T-helper 1 cell (primary cell): Measurements from ENCODE around the gene DCDC2C.

ENCODE experiments used
- DNase-seq, 5 donors: peaks; one replicate each; pipeline ENCODE4 v3.0.0-alpha.2; 2012 to 2020

Gene DCDC2C

GRCh38 chr2:3674066-3674845, 29.1 kb upstream of the DCDC2C start:
- DNase-seq: no peak

- no peak for DNase-seq
Measured at GRCh38 chr2:3675687-3676086, 27.7 kb upstream of the DCDC2C start.

- no peak for DNase-seq
Measured at GRCh38 chr2:3677436-3677835, 25.9 kb upstream of the DCDC2C start.

- no peak for DNase-seq
Measured at GRCh38 chr2:3678212-3678611, 25.2 kb upstream of the DCDC2C start.

DNA sequence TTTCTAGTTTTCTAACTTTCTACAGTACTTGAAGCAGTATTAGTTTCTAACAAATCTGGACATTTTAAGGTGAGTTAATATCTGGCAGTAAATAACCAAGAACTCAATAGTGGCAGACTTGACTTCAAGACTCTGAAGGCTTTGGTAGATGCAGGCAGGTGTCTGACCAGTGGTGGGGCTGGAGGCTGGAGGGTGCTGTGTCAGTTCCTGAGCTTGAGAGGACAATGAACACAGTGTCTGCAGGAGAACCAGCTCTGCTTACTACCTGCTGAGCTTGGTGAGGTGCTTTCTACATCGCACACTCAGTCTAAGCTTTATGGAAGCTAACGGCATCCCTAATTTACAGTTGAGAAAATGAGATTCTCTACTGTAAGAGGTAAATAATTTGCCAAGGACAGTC, 24.2 kb upstream of the DCDC2C start:
- DNase-seq: no peak

- no peak for DNase-seq
Measured at GRCh38 chr2:3679616-3680393, 23.6 kb upstream of the DCDC2C start.

DNA sequence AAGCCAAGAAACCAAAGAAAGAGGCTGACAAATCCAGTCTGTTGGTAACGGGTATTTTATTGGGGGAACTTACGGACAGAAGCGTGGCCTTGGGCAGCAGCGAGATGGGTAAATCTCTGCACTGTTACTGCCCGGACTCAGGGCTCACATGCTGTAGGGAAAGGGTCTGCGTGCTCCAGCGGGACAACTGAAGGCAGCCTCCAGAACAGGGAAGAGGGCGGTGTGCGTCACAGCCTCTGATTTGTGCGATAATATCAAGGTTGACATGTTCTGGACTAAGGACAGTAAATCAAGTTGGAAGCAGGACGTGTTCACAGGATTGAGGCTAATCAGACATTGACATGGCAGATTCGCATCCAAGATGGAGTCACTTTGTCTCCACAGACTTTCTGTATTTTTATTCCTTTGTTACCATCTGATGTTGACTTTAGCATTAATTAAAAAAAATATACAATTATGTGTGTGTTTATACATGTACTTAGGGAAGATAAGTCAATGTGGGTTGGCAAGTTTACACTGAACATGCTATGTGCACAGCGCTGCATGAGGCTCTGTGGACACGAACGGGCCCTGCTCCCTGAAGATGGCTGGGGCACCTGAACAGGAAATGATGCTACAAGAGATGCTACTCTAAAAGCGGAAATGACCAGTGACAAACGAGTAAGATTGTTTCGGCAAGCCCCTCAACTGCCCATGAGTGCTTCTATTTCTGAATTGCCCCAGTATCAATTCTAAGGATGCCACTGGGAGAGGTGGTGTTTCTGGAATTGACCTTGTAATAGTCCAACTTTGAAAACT, 22.6 kb upstream of the DCDC2C start:
- no peak for DNase-seq

DNA sequence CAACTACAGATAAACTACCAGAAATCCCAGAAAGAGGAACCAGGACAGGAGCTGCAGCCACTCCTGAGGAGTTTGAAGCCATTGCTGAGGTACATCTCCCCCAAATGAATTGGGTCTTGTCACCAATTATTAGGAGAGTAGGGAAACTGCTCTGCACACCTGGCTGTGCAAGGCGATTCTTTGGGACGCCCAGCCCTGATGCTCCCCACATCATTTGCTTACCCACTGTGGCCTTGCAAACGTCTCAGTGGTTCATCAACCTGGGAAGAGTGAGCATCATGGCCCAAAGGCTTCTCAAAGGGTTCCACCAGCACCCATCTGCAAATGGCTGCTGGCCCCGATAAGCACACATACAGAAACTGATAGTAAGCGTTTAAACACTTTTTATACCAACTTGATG, 21.8 kb upstream of the DCDC2C start:
- DNase-seq: no peak

GRCh38 chr2:3682811-3683210, 20.6 kb upstream of the DCDC2C start:
- DNase-seq: no peak

DNA sequence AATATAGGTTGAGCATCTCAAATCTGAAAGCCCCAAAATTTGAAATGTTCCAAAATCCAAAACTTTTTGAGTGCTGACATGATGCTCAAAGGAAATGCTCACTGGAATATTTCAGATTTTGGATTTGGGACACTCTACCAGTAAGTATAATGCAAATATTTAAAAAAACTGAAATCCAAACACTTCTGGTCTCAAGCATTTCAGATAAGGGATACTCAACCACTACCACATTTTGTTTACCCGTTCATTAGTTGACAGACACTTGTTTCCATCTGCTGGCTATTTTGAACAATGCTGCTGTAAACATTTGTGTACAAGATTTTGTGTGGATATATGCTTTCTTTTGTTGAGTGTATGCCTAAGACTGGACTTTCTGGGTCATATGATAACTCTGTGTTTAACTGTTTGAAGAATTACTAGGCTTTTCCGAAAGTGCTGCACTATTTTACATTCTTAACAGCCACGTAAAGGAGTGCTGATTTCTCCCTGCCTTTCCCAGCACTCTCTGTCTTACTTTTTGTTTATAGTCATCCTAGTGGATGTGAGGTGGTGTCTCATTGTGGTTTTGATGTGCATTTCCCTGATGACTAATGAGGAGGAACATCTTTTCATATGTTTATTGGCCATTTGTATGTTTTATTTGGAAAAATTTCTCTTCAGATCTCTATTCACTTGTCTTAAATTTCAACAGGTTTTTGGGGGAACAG, 19.5 kb upstream of the DCDC2C start:
- DNase-seq: no peak

DNA sequence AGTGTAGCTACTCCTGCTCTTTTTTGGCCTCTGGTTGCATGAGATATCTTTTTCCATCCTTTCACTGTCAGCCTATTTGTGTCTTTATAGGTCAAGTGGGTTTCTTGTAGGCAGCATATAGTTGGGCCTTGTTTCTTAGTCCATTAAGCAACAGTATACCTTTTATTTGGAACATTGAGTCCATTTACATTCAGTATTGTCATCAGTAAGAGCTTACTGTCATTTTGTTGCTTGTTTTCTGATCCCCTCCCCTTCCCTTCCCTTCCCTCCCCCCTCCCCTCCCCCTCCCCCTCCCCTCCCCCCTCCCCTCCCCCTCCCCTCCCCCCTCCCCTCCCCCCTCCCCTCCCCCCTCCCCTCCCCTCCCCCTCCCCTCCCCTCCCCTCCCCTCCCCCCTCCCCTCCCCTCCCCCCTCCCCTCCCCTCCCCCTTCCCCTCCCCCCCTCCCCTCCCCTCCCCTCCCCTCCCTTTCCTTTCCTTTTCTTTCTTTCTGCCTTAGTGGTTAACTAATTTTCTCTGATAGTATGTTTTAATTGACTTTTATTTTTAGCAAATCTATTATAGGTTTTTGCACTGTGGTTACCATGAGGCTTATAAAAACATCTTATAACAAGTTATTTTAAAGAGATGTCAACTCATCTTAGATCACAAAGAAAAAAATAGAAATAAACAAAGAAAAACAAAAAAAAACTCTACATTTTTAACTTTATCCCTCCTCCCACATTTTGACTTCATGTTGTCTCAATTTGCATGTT, 13.2 kb upstream of the DCDC2C start:
- no peak for DNase-seq

- peak in 1 of 5 donors; percentile 2 for DNase-seq
Measured at GRCh38 chr2:3692375-3692774, 11.0 kb upstream of the DCDC2C start.

- DNase-seq: no peak
Measured at GRCh38 chr2:3696545-3696944, 6.8 kb upstream of the DCDC2C start.

GRCh38 chr2:3701071-3701470, 2.3 kb upstream of the DCDC2C start:
- no peak for DNase-seq

GRCh38 chr2:3703757-3704355, 481 bp downstream of the DCDC2C start:
- DNase-seq: no peak

GRCh38 chr2:3704692-3705091, 1.3 kb downstream of the DCDC2C start:
- DNase-seq: no peak

GRCh38 chr2:3705782-3706181, 2.4 kb downstream of the DCDC2C start:
- no peak for DNase-seq

GRCh38 chr2:3706892-3707291, 3.5 kb downstream of the DCDC2C start:
- DNase-seq: no peak

DNA sequence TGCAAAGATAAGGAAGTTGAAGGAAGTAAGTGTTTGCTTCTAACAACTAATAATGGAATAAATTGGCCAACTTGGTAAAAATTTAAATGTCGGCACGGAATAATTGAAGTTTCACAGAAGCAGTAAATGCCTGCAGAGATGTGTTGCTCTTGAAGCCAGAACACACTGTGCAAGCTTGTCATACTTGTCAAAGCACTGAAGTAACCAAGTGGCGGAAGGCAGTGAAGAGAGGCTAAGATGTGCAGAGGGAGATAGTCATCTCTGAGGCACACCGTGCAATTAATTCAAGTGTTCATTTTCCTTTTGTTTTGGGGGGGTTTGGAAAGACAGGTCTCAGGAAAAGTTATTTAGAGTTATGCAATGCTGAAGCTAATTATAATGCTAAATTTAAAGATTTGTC, 5.2 kb downstream of the DCDC2C start:
- no peak for DNase-seq

DNA sequence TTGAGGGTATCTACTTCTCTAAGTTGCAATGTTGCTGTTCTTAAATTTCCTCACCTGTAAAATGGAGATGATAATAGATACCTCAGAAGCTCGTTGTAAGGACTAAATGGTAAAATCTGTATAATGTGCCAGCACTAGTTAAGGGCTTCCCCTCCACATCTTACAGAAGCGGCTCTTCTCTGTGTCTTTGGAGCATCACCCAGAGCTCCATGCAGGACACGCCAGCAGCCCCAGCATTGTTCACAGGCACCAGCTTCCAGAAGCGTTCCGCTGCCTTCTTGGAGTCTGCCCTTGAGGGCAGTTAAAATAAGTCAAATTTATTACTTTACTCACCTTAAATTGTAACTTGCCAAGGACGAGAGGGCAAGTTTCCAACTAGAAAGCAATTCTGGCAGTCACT, 5.8 kb downstream of the DCDC2C start:
- DNase-seq: no peak

GRCh38 chr2:3712424-3712823, 9.0 kb downstream of the DCDC2C start:
- DNase-seq: no peak
